ENCODE measurements around the gene INTU.

DNA sequence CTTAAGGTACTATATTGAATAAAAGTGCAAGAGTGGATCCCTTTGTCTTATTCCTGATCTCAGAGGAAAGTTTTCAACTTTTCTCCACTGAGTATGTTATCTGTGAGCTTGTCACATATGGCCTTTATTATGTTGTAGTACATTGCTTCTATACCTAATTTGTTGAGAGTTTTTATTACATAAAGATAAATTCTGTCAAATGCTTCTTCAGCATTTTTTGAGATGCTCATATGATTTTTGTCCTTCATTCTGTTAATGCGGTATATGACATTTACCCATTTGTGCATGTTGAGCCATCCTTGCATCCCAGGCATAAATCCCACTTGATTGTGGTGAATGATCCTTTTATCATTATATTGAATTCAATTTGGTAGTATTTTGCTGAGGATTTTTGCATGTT lies 108.5 kb downstream of the INTU start:
- TF ChIP-seq CTCF (IDR thresholded peaks at IDR 0.05) (no peak), POLR2A (IDR thresholded peaks at IDR 0.05) (no peak)

Measured in tibial nerve (tissue), 3 donors.